Measurements from ENCODE around the gene KNSTRN.
A peak's percentile ranks its signal among the peaks of the same experiment; 100 is the strongest.

KNSTRN gene

GRCh38 chr15:40366457-40367370 is 15.8 kb upstream of the KNSTRN start:
- DNase-seq = no peak

- DNase-seq = no peak
These were observed 15.2 kb upstream of the KNSTRN start for GRCh38 chr15:40367371-40367685.

GRCh38 chr15:40367686-40368611 is 14.6 kb upstream of the KNSTRN start:
- peak; percentile 47 for DNase-seq

- no peak for DNase-seq
These were observed 13.6 kb upstream of the KNSTRN start for GRCh38 chr15:40368719-40369473.

GRCh38 chr15:40369474-40369869 is 13.0 kb upstream of the KNSTRN start:
- DNase-seq = no peak

- no peak for DNase-seq
These were observed 12.6 kb upstream of the KNSTRN start for GRCh38 chr15:40369971-40370370.

- no peak for DNase-seq
These were observed 9.5 kb upstream of the KNSTRN start for GRCh38 chr15:40372981-40373380.

- DNase-seq = no peak
These were observed 4.9 kb upstream of the KNSTRN start for GRCh38 chr15:40377606-40378005.

- DNase-seq = no peak
These were observed 3.1 kb upstream of the KNSTRN start for GRCh38 chr15:40379374-40379773.

GRCh38 chr15:40379853-40380252 is 2.7 kb upstream of the KNSTRN start:
- DNase-seq = no peak

GRCh38 chr15:40380636-40381035 is 1.9 kb upstream of the KNSTRN start:
- DNase-seq = no peak

GRCh38 chr15:40381818-40382529 is 547 bp upstream of the KNSTRN start:
- no peak for DNase-seq

- no peak for DNase-seq
These were observed 4.0 kb downstream of the KNSTRN start for GRCh38 chr15:40386480-40386879.

GRCh38 chr15:40388941-40389823 is 6.7 kb downstream of the KNSTRN start:
- DNase-seq = no peak

GRCh38 chr15:40389824-40390595 is 7.5 kb downstream of the KNSTRN start:
- DNase-seq = no peak

GRCh38 chr15:40392986-40393948 is 10.7 kb downstream of the KNSTRN start:
- no peak for DNase-seq

GRCh38 chr15:40397688-40398412 is 15.3 kb downstream of the KNSTRN start:
- DNase-seq = no peak

GRCh38 chr15:40398413-40398873 is 15.9 kb downstream of the KNSTRN start:
- DNase-seq = no peak

- no peak for DNase-seq
These were observed 16.8 kb downstream of the KNSTRN start for GRCh38 chr15:40399370-40399769.
